ENCODE data around the gene GABARAPL1. TPM values are rescaled to one million over a fixed set of nuclear protein-coding genes. Genes with fewer than 3 reads are reported as not detected.
A peak's percentile ranks its signal among the peaks of the same experiment; 100 is the strongest.

The GABARAPL1 gene
- 181 and 196 TPM in 2 replicates for polyA plus RNA-seq (2011; rRNA removed)
- 108 and 117 TPM in 2 replicates for polyA minus RNA-seq (2011; rRNA and poly(A)+ RNA removed)

DNA sequence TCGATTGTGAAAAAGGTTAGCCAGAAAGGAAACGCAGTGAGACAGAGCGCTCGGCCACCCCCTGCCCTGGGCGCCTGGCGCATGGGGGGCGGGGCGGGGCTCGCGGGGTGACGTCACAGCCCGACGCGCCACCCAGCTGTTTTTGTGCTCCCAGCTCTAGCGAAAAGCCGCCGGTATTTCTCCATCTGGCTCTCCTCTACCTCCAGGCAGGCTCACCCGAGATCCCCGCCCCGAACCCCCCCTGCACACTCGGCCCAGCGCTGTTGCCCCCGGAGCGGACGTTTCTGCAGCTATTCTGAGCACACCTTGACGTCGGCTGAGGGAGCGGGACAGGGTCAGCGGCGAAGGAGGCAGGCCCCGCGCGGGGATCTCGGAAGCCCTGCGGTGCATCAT lies at the start of gene GABARAPL1:
TSS of gene GABARAPL1 (plus strand) at position 139 of the 393 bp plus-strand sequence. CDS start at position 392, 253 bp downstream.
- POLR2A ChIA-PET, result interaction anchor here (0.7 to 2.9 kb wide), 9 partner anchors 9 to 181 kb away, joined by 3 to 24 read pairs (median 4); no protein-coding TSS in a partner anchor
- no peak for TF ChIP-seq CTCF (IDR thresholded peaks at IDR 0.05; ENCODE audit: low read depth, low read length)
- CTCF ChIA-PET, result interaction anchor here (1.0 to 4.4 kb wide), 2 partner anchors 23 to 60 kb away, joined by 3 to 36 read pairs; no protein-coding TSS in a partner anchor
- peak; percentile 61 for DNase-seq (ENCODE audit: low read depth, low spot score)
- H3K27me3 ChIP-seq (ENCODE audit: control insufficient read depth, insufficient read depth, low read length), result no peaks in the 10 kb centered on the region
- H3K9me3 ChIP-seq (ENCODE audit: control insufficient read depth, insufficient read depth, low read length), result no peaks in the 10 kb centered on the region; the same call in 1 of the 2 replicates
- peak within 1 kb of the TSS; percentile 100 for H3K4me3 ChIP-seq (ENCODE audit: low read depth, low read length)
- peak within 1 kb of the TSS; percentile 100 for H3K27ac ChIP-seq (ENCODE audit: low read depth, low read length)

DNA sequence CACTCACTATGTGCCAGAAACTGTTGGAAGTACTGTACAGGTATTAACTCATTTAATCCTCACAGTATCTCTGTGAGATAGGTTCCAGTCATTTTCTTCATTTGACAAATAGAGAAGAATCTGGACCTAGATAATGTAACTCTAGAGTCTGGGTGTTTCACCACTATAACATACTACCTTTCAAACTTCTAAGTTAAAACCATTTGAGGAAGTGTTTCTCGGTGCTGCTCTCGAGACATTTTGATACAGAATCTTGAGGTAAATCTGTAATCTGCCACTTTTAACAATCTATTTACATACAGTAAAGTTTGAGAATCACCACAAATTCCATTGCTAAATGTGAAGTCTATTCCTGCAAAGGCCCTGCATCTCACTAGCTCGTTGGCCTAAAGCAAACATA lies 49.6 kb upstream of the GABARAPL1 start:
- ChIA-PET POLR2A (no interaction called here), CTCF (interaction anchor here (7.0 kb wide), 1 partner anchor 11 kb away, joined by 50 read pairs; no protein-coding TSS in a partner anchor)
- H3K4me3 ChIP-seq (ENCODE audit: low read depth, low read length), result no peak overlapping the region
- no peak overlapping the region for H3K27ac ChIP-seq (ENCODE audit: low read depth, low read length)
- DNase-seq (ENCODE audit: low read depth, low spot score), result no peak
- TF ChIP-seq CTCF (IDR thresholded peaks at IDR 0.05; ENCODE audit: low read depth, low read length), result no peak
- no peaks in the 10 kb centered on the region for H3K9me3 ChIP-seq (ENCODE audit: control insufficient read depth, insufficient read depth, low read length)
- H3K27me3 ChIP-seq (ENCODE audit: control insufficient read depth, insufficient read depth, low read length), result no peaks in the 10 kb centered on the region

DNA sequence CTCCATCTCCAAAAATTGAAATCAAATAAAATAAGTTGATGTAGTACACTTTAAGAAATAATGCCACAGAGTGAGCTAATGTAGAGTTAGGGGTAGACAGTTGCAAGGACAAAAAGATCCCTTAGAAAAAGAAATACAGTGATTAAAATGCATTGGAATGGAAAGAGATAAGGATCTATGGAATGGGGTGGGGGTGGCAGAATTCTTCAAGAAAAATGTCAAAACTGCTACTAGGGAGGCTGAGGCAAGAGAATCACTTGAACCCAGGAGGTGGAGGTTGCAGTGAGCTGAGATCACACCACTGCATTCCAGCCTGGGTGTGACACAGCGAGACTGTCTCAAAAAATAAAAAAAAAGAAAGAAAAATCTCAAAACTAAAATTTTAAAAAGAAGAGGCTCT lies 47.3 kb upstream of the GABARAPL1 start:
- Histone ChIP-seq H3K9me3 (ENCODE audit: control insufficient read depth, insufficient read depth, low read length) (no peaks in the 10 kb centered on the region), H3K27me3 (ENCODE audit: control insufficient read depth, insufficient read depth, low read length) (no peaks in the 10 kb centered on the region), H3K4me3 (ENCODE audit: low read depth, low read length) (no peak overlapping the region), H3K27ac (ENCODE audit: low read depth, low read length) (no peak overlapping the region)
- POLR2A ChIA-PET, result no interaction called here
- CTCF ChIA-PET, result interaction anchor here (7.0 kb wide), 1 partner anchor 13 kb away, joined by 50 read pairs; no protein-coding TSS in a partner anchor
- DNase-seq (ENCODE audit: low read depth, low spot score), result no peak
- TF ChIP-seq CTCF (IDR thresholded peaks at IDR 0.05; ENCODE audit: low read depth, low read length), result no peak

DNA sequence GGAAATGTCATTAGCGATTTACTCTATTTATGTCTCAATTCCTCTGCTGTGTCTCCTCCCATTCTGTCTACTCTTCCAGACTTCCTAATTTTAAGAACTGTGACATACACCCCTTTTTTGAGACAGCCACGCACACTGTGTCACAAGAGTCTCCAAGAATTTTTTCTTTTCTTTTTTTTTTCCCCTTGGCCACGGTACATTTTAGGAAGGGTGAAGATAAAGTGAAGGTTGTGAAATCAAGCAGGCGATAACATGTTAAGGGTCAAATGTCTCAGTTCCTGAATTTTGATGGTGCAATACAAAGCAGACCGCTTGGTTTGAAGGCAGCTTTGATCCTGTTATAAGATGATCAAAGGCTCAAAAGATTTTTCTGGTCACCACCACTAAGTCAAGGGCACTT lies 45.1 kb upstream of the GABARAPL1 start:
- POLR2A ChIA-PET, result interaction anchor here (3.8 kb wide), 1 partner anchor 45 kb away, joined by 24 read pairs; the partner anchor contains the start of gene GABARAPL1
- CTCF ChIA-PET, result interaction anchor here (0.6 to 7.0 kb wide), 2 partner anchors 15 to 22 kb away, joined by 6 to 50 read pairs; no protein-coding TSS in a partner anchor
- H3K4me3 ChIP-seq (ENCODE audit: low read depth, low read length), result no peak overlapping the region
- H3K27me3 ChIP-seq (ENCODE audit: control insufficient read depth, insufficient read depth, low read length), result no peaks in the 10 kb centered on the region
- DNase-seq (ENCODE audit: low read depth, low spot score), result no peak
- H3K9me3 ChIP-seq (ENCODE audit: control insufficient read depth, insufficient read depth, low read length), result no peaks in the 10 kb centered on the region
- TF ChIP-seq CTCF (IDR thresholded peaks at IDR 0.05; ENCODE audit: low read depth, low read length), result no peak
- no peak overlapping the region for H3K27ac ChIP-seq (ENCODE audit: low read depth, low read length)

- CTCF ChIA-PET, result interaction anchor here (0.7 to 1.9 kb wide), 3 partner anchors 15 to 373 kb away, joined by 3 to 18 read pairs (median 5); no protein-coding TSS in a partner anchor
- Histone ChIP-seq H3K27me3 (ENCODE audit: control insufficient read depth, insufficient read depth, low read length) (no peaks in the 10 kb centered on the region), H3K4me3 (ENCODE audit: low read depth, low read length) (no peak overlapping the region; the same call in 1 of the 2 replicates), H3K9me3 (ENCODE audit: control insufficient read depth, insufficient read depth, low read length) (no peaks in the 10 kb centered on the region), H3K27ac (ENCODE audit: low read depth, low read length) (peak overlapping the region; percentile 34)
- POLR2A ChIA-PET, result interaction anchor here (0.7 to 3.8 kb wide), 3 partner anchors 14 to 44 kb away, joined by 3 to 24 read pairs (median 18); partner anchors contain the start of gene GABARAPL1
- no peak for TF ChIP-seq CTCF (IDR thresholded peaks at IDR 0.05; ENCODE audit: low read depth, low read length)
- DNase-seq (ENCODE audit: low read depth, low spot score), result peak; percentile 62
Measured at GRCh38 chr12:10169104-10169503, 43.6 kb upstream of the GABARAPL1 start.
